ENCODE measurements around the gene AKNAD1.

GRCh38 chr1:108863984-108864383 is 7.1 kb upstream of the AKNAD1 start:
- TF ChIP-seq POLR2A (IDR thresholded peaks at IDR 0.05): no peak
- no peak for TF ChIP-seq CTCF (IDR thresholded peaks at IDR 0.05)

Measured in stomach (tissue), 4 donors.